Pancreas (tissue), 10 donors: ENCODE measurements around the gene SPACA4. TPM values are rescaled to one million over a fixed set of nuclear protein-coding genes. Genes with fewer than 3 reads are reported as not detected.
A peak's percentile ranks its signal among the peaks of the same experiment; 100 is the strongest.

Source experiments
- ATAC-seq, 4 donors: fragments of 200-7000 bp; cut with Tn5 transposase; one replicate each; pipeline versions ENCODE4 v1.8.0 to v1.9.1; 2020; ENCODE audit warnings: mild to moderate bottlenecking in 4 of 4, moderate library complexity in 4 of 4
- DNase-seq, 6 donors: peaks; one replicate each; pipeline ENCODE4 v3.0.0-alpha.2; 2020
- FAIRE-seq: peaks from 2 replicates; lab custom pipeline; 2012; peaks lifted over from hg19 to GRCh38; lab: Jason Lieb, UNC
- H3K27ac ChIP-seq, 4 donors: fragments of 200-600 bp; sonication (generic); 1 replicate in 3 of 4; 2 replicates in 1 of 4; pipeline versions ENCODE4 v1.5.0 to v1.8.0; 2020
- H3K27me3 ChIP-seq, 4 donors: fragments of 200-600 bp; one replicate each; pipeline ENCODE4 v1.8.0; 2021
- H3K36me3 ChIP-seq, 3 donors: fragments of 200-600 bp; sonication (generic) in 1 of 3; one replicate each; pipeline versions ENCODE4 v1.5.0 to v1.8.0; 2020 to 2021
- H3K4me1 ChIP-seq, 3 donors: fragments of 200-600 bp; one replicate each; pipeline ENCODE4 v1.8.0; 2021
- H3K4me3 ChIP-seq, 4 donors: fragments of 200-600 bp; sonication (generic) in 2 of 4; one replicate each; pipeline versions ENCODE4 v1.5.0 to v1.8.0; 2020 to 2021
- H3K9me3 ChIP-seq, 4 donors: fragments of 200-600 bp; one replicate each; pipeline ENCODE4 v1.8.0; 2021
- CTCF ChIP-seq, 4 donors: fragments of 200-600 bp; sonication (generic) in 3 of 4; IDR thresholded peaks; one replicate each; pipeline versions ENCODE4 v1.5.0 to v1.8.0; 2021; ENCODE audit warnings: antibody characterized with exemption in 4 of 4
- WGBS, 2 donors: extraction: QIAGEN DNeasy Blood & Tissue Kit; methylation state at CpG; one replicate each; pipeline ENCODE4 v1.1.7; 2013; 5-methylcytosine and 5-hydroxymethylcytosine counted together
- intact Hi-C, 3 donors: fragments of 100-400 bp; cut with DNase I; formaldehyde crosslinking; loops; one replicate each; pipeline versions ENCODE4 v1.11.1 to v1.14.2; 2022
- polyA plus RNA-seq, 2 donors: library from polyadenylated mRNA; stranded (reverse); fragments of 200-250 nt; gene quantifications; one replicate each; pipeline ENCODE4 v1.2.3, GENCODE V29; 2013
- total RNA-seq, 6 donors: library from RNA; stranded (reverse); fragmentation: NEBNext Ultra II Directional in 4 of 6; extraction: Animal tissue kit (Norgen Biotek cat#: 25700) in 4 of 6; gene quantifications; one replicate each; pipeline versions ENCODE4 v1.2.1 to v1.2.4, GENCODE V29; 2021 to 2023
- donor health status: healthy with polysubstance abuse.
- donor health status: DM: no; HTN: no; CAD: no; lungs with moderate emphysema.
- donor health status: DM: no; HTN: no; CAD: no.
- donor health status: control.
- donor health status: control.
- donor health status: Bipolar disorder and iron deficiency.
- donor health status: DM: yes; HTN: yes; CAD: no.
- donor health status: DM: no; HTN: no; CAD: no.
- donor health status: DM: no; HTN: no; CAD: no.
- donor health status: DM: yes; HTN: yes; CAD: no.

SPACA4 gene
- total and polyA plus RNA-seq, 8 donors, result 0.12 TPM; not detected in 7

- TF ChIP-seq CTCF (IDR thresholded peaks at IDR 0.05), result no peak
- FAIRE-seq (no peak), DNase-seq (no peak), ATAC-seq (no peak)
- 59 to 83% methylated on average over 4 of the region's 4 CpGs for WGBS, 2 donors
- H3K36me3 ChIP-seq, result no peaks in the 10 kb centered on the region
- H3K27ac ChIP-seq, result no peak overlapping the region
- intact Hi-C loops, result no loop called here
- H3K4me1 ChIP-seq, result no peaks in the 10 kb centered on the region
- H3K4me3 ChIP-seq, result no peak overlapping the region
- no peaks in the 10 kb centered on the region for H3K9me3 ChIP-seq
- H3K27me3 ChIP-seq, result no peaks in the 10 kb centered on the region
These were observed 10.3 kb upstream of the SPACA4 start for GRCh38 chr19:48596237-48596636.

- H3K4me1 ChIP-seq, result no peaks in the 10 kb centered on the region
- intact Hi-C loops, result no loop called here
- no peak overlapping the region for H3K27ac ChIP-seq
- H3K9me3 ChIP-seq, result no peaks in the 10 kb centered on the region
- TF ChIP-seq CTCF (IDR thresholded peaks at IDR 0.05), result no peak
- H3K4me3 ChIP-seq, result no peak overlapping the region
- WGBS, 2 donors, result 71 to 82% methylated on average over 39 of the region's 39 CpGs
- no peaks in the 10 kb centered on the region for H3K27me3 ChIP-seq
- FAIRE-seq (no peak), DNase-seq (peak in 1 of 6 donors; percentile 50), ATAC-seq (no peak)
- H3K36me3 ChIP-seq, result no peaks in the 10 kb centered on the region
These were observed 9.7 kb upstream of the SPACA4 start for GRCh38 chr19:48596679-48597465.

DNA sequence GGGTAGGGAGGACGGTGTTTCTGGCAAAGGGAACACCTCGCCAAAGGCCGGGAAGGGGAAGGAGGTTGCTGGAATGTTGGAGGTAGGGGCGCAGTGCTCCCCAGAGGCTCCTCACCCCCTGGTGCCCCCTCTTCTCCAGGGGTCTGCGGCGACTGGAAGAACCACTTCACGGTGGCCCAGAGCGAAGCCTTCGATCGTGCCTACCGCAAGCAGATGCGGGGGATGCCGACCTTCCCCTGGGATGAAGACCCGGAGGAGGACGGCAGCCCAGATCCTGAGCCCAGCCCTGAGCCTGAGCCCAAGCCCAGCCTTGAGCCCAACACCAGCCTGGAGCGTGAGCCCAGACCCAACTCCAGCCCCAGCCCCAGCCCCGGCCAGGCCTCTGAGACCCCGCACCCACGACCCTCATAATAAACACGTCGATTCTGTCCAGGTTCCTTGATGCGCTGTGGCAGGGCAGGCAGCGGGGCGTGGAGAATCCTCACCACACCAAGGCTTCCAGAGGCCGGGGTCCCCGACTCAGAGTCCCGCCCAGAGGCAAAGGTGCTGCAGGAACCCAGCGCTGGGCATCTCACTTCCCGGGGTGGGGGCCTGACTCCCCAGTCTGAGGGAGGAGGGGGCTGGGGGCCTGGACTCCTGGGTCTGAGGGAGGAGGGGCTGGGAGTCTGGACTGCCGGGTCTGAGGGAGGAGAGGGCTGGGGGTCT, 7.4 kb upstream of the SPACA4 start:
- Histone ChIP-seq H3K27ac (no peak overlapping the region), H3K36me3 (no peaks in the 10 kb centered on the region), H3K4me1 (no peaks in the 10 kb centered on the region), H3K27me3 (no peaks in the 10 kb centered on the region), H3K9me3 (no peaks in the 10 kb centered on the region), H3K4me3 (no peak overlapping the region)
- intact Hi-C loops, result no loop called here
- no peak for ATAC-seq
- no peak for TF ChIP-seq CTCF (IDR thresholded peaks at IDR 0.05)
- 51 to 73% methylated on average over 28 to 30 of the region's 30 CpGs for WGBS, 2 donors
- peak in 1 of 6 donors; percentile 55 for DNase-seq
- FAIRE-seq, result no peak

DNA sequence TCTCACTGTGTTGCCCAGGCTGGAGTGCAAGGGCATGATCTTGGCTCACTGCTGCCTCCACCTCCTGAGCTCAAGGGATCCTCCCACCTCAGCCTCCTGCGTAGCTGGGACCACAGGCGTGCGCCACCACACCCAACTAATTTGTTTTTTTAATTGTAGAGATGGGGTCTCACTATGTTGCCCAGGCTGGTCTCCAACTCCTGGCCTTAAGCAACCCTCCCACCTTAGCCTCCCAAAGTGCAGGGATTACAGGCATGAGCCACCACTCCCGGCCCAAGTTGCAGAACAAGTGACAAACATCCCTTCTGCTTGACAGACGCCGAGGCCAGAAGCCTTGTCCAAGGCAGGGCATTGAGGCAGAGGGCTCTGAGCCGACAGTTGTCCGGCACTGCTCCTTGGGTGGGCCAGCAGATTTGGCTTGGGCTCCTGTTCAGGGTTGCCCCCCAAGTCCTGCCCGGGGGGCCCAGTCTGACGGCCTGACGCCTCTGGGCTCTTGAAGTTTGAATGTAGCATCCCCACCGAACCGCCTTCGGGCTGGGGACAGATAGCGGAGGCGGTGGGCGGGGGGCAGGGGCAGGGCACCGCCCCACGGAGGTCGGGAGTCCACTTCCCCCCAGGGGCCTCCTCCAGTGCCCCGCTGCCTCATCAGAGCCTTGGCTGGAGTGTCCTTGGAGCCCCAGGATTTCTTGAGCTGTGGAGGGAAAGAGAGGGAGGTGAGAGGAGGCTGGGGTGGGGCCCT, 5.7 kb upstream of the SPACA4 start:
- WGBS, 2 donors, result 78 to 89% methylated on average over 19 to 21 of the region's 21 CpGs
- intact Hi-C loops, result no loop called here
- no peak for FAIRE-seq
- H3K9me3 ChIP-seq, result no peaks in the 10 kb centered on the region
- DNase-seq, result peak in 1 of 6 donors; percentile 62
- no peak overlapping the region for H3K27ac ChIP-seq
- no peaks in the 10 kb centered on the region for H3K36me3 ChIP-seq
- TF ChIP-seq CTCF (IDR thresholded peaks at IDR 0.05), result no peak
- no peaks in the 10 kb centered on the region for H3K4me1 ChIP-seq
- H3K27me3 ChIP-seq, result no peaks in the 10 kb centered on the region
- no peak overlapping the region for H3K4me3 ChIP-seq
- no peak for ATAC-seq
